Type B pancreatic cell (in vitro differentiated cells): ENCODE data around the gene FOXC1. TPM values are rescaled to one million over a fixed set of nuclear protein-coding genes. Genes with fewer than 3 reads are reported as not detected.

Experiments used
- DNase-seq: peaks from one replicate; pipeline ENCODE4 v3.0.0; 2021; ENCODE audit warnings: mixed read lengths; ENCODE audit not compliant: unreplicated experiment; ENCODE audit errors: extremely low spot score
- H3K27ac Mint-ChIP-seq: 2 replicates; pipeline ENCODE4 v1.8.0; 2021; ENCODE audit warnings: mild to moderate bottlenecking, mixed read lengths
- H3K27me3 Mint-ChIP-seq: 2 replicates; pipeline ENCODE4 v1.8.0; 2021; ENCODE audit warnings: mixed read lengths
- H3K36me3 Mint-ChIP-seq: 2 replicates; pipeline ENCODE4 v1.8.0; 2021; ENCODE audit warnings: mixed read lengths
- H3K4me1 Mint-ChIP-seq: one replicate; pipeline ENCODE4 v1.8.0; 2021; ENCODE audit warnings: mixed read lengths; ENCODE audit not compliant: unreplicated experiment
- H3K4me3 Mint-ChIP-seq: 2 replicates; pipeline ENCODE4 v1.8.0; 2021; ENCODE audit warnings: mild to moderate bottlenecking, mixed read lengths
- H3K9me3 Mint-ChIP-seq: 2 replicates; pipeline ENCODE4 v1.8.0; 2021; ENCODE audit warnings: mixed read lengths
- total RNA-seq: library from RNA; stranded (reverse); gene quantifications from 2 replicates; pipeline ENCODE4 v1.2.1, GENCODE V29; 2021; ENCODE audit warnings: low replicate concordance
- TF ChIP-seq, protein P1 (sequence below): fragments of 200-600 bp; sonication (generic); conservative IDR thresholded peaks from 2 replicates; pipeline ENCODE4 v1.5.0; 2021; ENCODE audit warnings: antibody characterized with exemption, mild to moderate bottlenecking

The FOXC1 gene
- total RNA-seq, 1 donor from 2014 or later = 53.5 TPM

DNA sequence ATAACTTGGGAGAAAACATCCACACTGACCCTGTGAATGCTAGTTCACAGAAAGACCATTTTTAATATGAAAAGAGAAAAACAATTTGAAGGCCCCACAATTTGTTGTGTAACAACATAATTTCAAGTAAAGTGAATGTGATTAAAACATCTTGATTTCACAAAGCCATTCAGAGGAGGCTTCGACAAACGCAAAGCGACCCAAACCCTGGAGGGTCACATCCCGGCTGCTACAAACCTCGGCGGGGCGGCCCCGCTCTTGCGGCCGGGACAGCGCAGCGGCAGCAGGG lies 14.0 kb downstream of the FOXC1 start:
- Mint-ChIP-seq H3K9me3 (no peaks in the 10 kb centered on the region), H3K27ac (peak overlapping the region; percentile 22), H3K27me3 (peaks cover 68% of the 10 kb centered on the region), H3K36me3 (peaks cover 16% of the 10 kb centered on the region), H3K4me1 (peaks cover 58% of the 10 kb centered on the region), H3K4me3 (peak overlapping the region; percentile 77)
- no peak for DNase-seq
- TF ChIP-seq, protein P1, sequence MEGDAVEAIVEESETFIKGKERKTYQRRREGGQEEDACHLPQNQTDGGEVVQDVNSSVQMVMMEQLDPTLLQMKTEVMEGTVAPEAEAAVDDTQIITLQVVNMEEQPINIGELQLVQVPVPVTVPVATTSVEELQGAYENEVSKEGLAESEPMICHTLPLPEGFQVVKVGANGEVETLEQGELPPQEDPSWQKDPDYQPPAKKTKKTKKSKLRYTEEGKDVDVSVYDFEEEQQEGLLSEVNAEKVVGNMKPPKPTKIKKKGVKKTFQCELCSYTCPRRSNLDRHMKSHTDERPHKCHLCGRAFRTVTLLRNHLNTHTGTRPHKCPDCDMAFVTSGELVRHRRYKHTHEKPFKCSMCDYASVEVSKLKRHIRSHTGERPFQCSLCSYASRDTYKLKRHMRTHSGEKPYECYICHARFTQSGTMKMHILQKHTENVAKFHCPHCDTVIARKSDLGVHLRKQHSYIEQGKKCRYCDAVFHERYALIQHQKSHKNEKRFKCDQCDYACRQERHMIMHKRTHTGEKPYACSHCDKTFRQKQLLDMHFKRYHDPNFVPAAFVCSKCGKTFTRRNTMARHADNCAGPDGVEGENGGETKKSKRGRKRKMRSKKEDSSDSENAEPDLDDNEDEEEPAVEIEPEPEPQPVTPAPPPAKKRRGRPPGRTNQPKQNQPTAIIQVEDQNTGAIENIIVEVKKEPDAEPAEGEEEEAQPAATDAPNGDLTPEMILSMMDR = no peak

DNA sequence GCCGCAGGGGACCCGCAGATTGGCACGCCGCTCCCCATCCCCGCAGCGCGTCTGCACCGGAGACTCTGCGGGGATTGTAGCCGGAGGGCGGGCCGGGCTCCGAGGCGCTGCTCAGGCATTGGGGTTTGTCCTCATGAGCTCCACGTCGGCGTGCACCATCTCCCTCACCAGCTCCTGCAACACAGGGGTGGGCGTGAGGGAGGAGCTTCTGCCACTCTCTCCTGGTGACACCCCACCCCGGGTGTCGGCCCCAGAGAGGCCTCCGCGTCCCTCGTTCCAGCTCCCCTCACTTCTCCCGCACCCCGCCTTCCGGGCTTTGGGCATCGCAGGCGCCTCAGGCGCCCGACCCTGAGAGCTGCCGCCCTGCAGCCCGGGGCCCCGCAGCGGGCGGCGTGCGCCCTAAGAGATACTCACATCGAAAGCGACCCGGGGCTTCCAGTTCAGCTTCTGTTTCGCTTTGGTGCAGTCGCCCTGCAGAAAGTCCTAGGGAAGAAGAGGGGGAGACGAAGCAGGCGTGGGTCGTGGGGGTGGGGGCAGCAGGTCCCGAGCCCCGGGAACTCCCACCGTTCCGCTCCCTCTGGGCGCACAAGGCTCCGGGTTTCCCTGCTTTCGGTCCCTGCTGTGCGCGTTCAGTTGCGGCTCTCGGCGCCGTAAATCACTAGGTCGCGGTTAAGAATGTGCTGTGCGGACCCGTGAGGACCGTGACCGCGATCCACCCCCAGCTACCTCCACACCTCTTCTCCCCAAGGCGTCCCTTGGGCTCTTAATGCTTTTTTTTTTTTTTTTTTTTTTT lies 14.5 kb downstream of the FOXC1 start:
- DNase-seq = no peak
- Mint-ChIP-seq H3K4me3 (peak overlapping the region; percentile 74), H3K27me3 (peaks cover 72% of the 10 kb centered on the region), H3K27ac (no peak overlapping the region), H3K36me3 (peaks cover 16% of the 10 kb centered on the region), H3K4me1 (peaks cover 58% of the 10 kb centered on the region), H3K9me3 (no peaks in the 10 kb centered on the region)
- TF ChIP-seq, protein P1 = no peak

DNA sequence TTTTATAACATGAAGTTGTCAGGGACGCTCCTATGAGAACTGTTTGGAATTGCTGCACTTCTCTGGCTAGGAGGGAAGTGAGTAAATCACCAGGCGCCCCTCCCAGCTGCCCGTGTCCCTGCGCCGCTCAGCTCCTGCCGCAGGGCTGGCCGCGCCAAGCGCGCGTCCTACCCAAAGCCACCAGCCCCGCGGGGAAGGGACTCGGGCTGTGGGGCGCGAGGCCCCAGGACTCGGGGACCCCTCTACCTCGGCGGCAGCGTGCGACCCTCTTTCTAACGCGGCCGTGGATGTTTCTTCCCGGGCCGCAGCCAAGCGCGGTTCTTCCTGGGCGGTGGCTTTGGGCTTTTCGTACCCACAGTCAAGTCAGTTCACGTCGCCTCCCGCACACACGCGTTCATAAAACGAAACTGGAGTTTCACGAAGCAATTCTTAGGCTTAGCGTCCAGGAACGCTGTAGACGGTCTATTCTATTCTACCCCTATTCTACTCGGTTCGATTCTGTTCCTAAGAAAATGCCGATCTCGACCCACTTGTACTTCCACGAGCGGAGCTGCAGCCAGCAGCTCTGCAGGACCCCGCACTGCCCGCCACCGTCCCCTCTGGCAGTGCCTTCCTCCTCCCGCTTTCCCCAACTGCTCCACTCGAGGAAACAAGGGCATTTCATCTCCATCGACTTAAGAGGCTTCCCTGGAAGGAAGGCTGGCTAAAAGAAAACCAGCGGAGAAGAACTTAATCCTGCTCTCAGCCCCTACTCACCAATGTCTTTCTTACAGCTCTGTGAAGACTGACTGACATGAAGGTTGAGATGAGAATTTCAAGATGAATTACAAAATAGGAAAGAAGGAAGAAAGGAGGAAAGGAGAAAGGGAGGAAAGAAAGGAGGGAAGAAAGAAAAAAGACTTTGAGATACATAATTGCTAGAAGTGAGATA lies 15.4 kb downstream of the FOXC1 start:
- peaks cover 73% of the 10 kb centered on the region for H3K27me3 Mint-ChIP-seq
- H3K27ac Mint-ChIP-seq = peak overlapping the region; percentile 27
- H3K9me3 Mint-ChIP-seq = no peaks in the 10 kb centered on the region
- no peak for DNase-seq
- TF ChIP-seq, protein P1 = no peak
- peaks cover 58% of the 10 kb centered on the region for H3K4me1 Mint-ChIP-seq
- H3K4me3 Mint-ChIP-seq = peak overlapping the region; percentile 91
- peaks cover 16% of the 10 kb centered on the region for H3K36me3 Mint-ChIP-seq

DNA sequence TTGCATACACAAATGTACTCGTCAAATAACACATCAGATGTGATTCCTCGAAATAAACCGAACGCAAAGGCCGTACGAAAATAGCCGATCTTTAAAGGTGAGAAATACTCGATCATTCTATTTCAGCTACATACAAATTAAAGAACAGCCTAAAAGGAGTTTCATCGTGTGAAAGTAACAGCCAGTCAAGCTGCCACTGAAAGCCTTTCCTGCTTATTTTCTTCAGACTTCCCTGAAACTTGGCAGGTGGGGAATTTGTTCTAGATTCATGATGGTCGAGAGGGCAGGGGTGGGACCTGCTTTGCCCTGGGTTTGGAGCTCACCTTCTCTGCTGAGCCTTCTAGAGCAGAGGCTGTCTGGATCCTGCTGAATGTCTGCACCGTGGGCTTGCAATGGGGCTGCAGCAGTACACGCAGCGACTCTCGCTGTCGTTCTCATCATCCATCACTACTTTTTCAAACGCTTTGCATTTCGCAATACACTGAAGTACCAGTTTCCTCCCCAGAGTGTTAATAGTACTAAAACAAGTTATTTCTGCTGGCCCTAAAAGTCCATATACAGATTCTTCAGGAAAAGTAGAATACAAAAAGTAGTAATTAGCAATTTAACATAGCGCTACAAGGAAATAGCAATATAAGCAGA lies 16.2 kb downstream of the FOXC1 start:
- H3K27ac Mint-ChIP-seq = peak overlapping the region; percentile 39
- H3K4me1 Mint-ChIP-seq = peaks cover 66% of the 10 kb centered on the region
- H3K27me3 Mint-ChIP-seq = peaks cover 76% of the 10 kb centered on the region
- DNase-seq = no peak
- TF ChIP-seq, protein P1 = no peak
- no peaks in the 10 kb centered on the region for H3K9me3 Mint-ChIP-seq
- peaks cover 16% of the 10 kb centered on the region for H3K36me3 Mint-ChIP-seq
- H3K4me3 Mint-ChIP-seq = peak overlapping the region; percentile 83

DNA sequence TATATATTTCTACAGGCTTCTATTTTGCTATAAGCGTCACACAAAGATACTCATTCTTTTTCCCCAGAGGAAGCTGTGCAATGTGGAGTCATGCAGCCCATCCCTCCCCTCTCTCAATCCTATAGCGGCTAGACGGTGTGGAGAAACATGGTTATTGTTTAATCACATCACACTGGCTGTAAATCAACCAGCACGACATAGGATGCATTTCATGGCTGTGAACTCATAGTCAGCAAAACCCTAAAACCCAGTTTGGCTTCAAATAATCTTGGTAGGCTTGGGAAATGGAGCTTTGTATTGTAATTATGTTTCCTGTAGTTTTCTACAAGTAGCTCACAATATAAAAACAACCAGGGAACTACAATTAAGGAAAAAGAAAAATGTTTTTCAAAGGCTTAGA lies 16.8 kb downstream of the FOXC1 start:
- Mint-ChIP-seq H3K4me1 (peaks cover 65% of the 10 kb centered on the region), H3K4me3 (peak overlapping the region; percentile 83), H3K27ac (peak overlapping the region; percentile 39), H3K9me3 (no peaks in the 10 kb centered on the region), H3K27me3 (peaks cover 71% of the 10 kb centered on the region), H3K36me3 (peaks cover 14% of the 10 kb centered on the region)
- TF ChIP-seq, protein P1 = no peak
- no peak for DNase-seq
